MM.1S (cell line): ENCODE measurements around the gene COL26A1.

Experiments used
- DNase-seq: peaks from one replicate; pipeline ENCODE4 v3.0.0-alpha.2; 2015
- H2AFZ ChIP-seq: fragments of 300-600 bp; sonication (generic); 2 replicates; pipeline ENCODE4 v1.6.0; 2016; ENCODE audit warnings: antibody characterized with exemption, low read length
- H3F3A ChIP-seq: fragments of 300-600 bp; sonication (generic); 2 replicates; pipeline ENCODE4 v1.6.1; 2016; ENCODE audit warnings: mild to moderate bottlenecking, antibody characterized with exemption, low read length, moderate library complexity, mixed read lengths; ENCODE audit not compliant: insufficient read depth
- H3K27ac ChIP-seq: fragments of 300-600 bp; sonication (generic); 2 replicates; pipeline ENCODE4 v1.5.1; 2016; ENCODE audit warnings: mild to moderate bottlenecking, low read length
- H3K27me3 ChIP-seq: fragments of 300-600 bp; sonication (generic); replicated peaks from 2 replicates; pipeline ENCODE4 v1.6.0; 2016; ENCODE audit warnings: low read length; ENCODE audit not compliant: insufficient read depth
- H3K36me3 ChIP-seq: fragments of 300-600 bp; sonication (generic); replicated peaks from 2 replicates; pipeline ENCODE4 v1.6.1; 2016; ENCODE audit warnings: mild to moderate bottlenecking, low read length, mixed read lengths; ENCODE audit not compliant: insufficient read depth
- H3K4me1 ChIP-seq: fragments of 300-600 bp; sonication (generic); 2 replicates; pipeline ENCODE4 v1.6.1; 2016; ENCODE audit warnings: low read length, mixed read lengths
- H3K4me2 ChIP-seq: fragments of 300-600 bp; sonication (generic); 2 replicates; pipeline ENCODE4 v1.6.0; 2016; ENCODE audit warnings: low read depth, low read length
- H3K4me3 ChIP-seq: fragments of 300-600 bp; sonication (generic); 2 replicates; pipeline ENCODE4 v1.5.1; 2016; ENCODE audit warnings: low read length, mixed read lengths
- H3K79me2 ChIP-seq: fragments of 300-600 bp; sonication (generic); 2 replicates; pipeline ENCODE4 v1.6.1; 2016; ENCODE audit warnings: mixed run types, low read length, mixed read lengths
- H3K9ac ChIP-seq: fragments of 300-600 bp; sonication (generic); 2 replicates; pipeline ENCODE4 v1.6.1; 2016; ENCODE audit warnings: low read length, mixed read lengths
- H3K9me2 ChIP-seq: fragments of 300-600 bp; sonication (generic); replicated peaks from 2 replicates; pipeline ENCODE4 v1.6.1; 2016; ENCODE audit warnings: mild to moderate bottlenecking, low read length, mixed read lengths; ENCODE audit not compliant: insufficient read depth
- H3K9me3 ChIP-seq: fragments of 300-600 bp; sonication (generic); replicated peaks from 2 replicates; pipeline ENCODE4 v1.6.1; 2016; ENCODE audit warnings: mild to moderate bottlenecking, low read length, mixed read lengths; ENCODE audit not compliant: insufficient read depth
- H4K20me1 ChIP-seq: fragments of 300-600 bp; sonication (generic); 2 replicates; pipeline ENCODE4 v1.6.1; 2016; ENCODE audit warnings: mild to moderate bottlenecking, low read length, moderate library complexity, mixed read lengths; ENCODE audit not compliant: insufficient read depth
- CTCF ChIP-seq: fragments of 300-600 bp; sonication (generic); IDR thresholded peaks from 2 replicates; pipeline ENCODE4 v1.5.1; 2016; ENCODE audit warnings: antibody characterized with exemption, low read length, mixed read lengths
- EZH2 ChIP-seq: fragments of 300-600 bp; sonication (generic); optimal IDR thresholded peaks from 2 replicates; pipeline ENCODE3; 2017; ENCODE audit warnings: low read depth, mild to moderate bottlenecking, antibody characterized with exemption, low read length, mixed read lengths
- EZH2phosphoT487 ChIP-seq: fragments of 300-600 bp; sonication (generic); IDR thresholded peaks from 2 replicates; pipeline ENCODE4 v1.6.1; 2018; ENCODE audit warnings: antibody characterized with exemption, low read length

The COL26A1 gene

GRCh38 chr7:101586078-101586905 is 223.6 kb downstream of the COL26A1 start:
- Histone ChIP-seq H3F3A (no peaks in the 10 kb centered on the region), H3K9me3 (no peaks in the 10 kb centered on the region), H3K9me2 (no peaks in the 10 kb centered on the region), H2AFZ (no peak overlapping the region), H3K36me3 (no peaks in the 10 kb centered on the region), H3K27ac (no peak overlapping the region), H3K79me2 (no peaks in the 10 kb centered on the region), H4K20me1 (no peaks in the 10 kb centered on the region), H3K4me3 (no peak overlapping the region), H3K27me3 (no peaks in the 10 kb centered on the region; the same call in 1 of the 2 replicates), H3K4me2 (no peak overlapping the region), H3K9ac (no peak overlapping the region), H3K4me1 (no peaks in the 10 kb centered on the region)
- TF ChIP-seq EZH2: no peak
- no peak for TF ChIP-seq EZH2phosphoT487
- no peak for TF ChIP-seq CTCF
- no peak for DNase-seq

- no peaks in the 10 kb centered on the region for H4K20me1 ChIP-seq
- no peak for DNase-seq
- TF ChIP-seq EZH2 (no peak), EZH2phosphoT487 (no peak), CTCF (no peak)
Measured at GRCh38 chr7:101586906-101587677, 224.4 kb downstream of the COL26A1 start.

GRCh38 chr7:101588131-101588935 is 225.7 kb downstream of the COL26A1 start:
- Histone ChIP-seq H3K27ac (no peak overlapping the region), H3K4me3 (no peak overlapping the region), H3K27me3 (peaks cover 3% of the 10 kb centered on the region; the same call in 1 of the 2 replicates), H3K9me2 (no peaks in the 10 kb centered on the region), H3K4me1 (no peaks in the 10 kb centered on the region), H3K4me2 (no peak overlapping the region), H3K36me3 (no peaks in the 10 kb centered on the region), H3F3A (no peaks in the 10 kb centered on the region), H3K9ac (no peak overlapping the region), H4K20me1 (no peaks in the 10 kb centered on the region), H3K79me2 (no peaks in the 10 kb centered on the region), H2AFZ (no peak overlapping the region), H3K9me3 (no peaks in the 10 kb centered on the region)
- TF ChIP-seq EZH2: no peak
- TF ChIP-seq EZH2phosphoT487: no peak
- no peak for TF ChIP-seq CTCF
- DNase-seq: no peak

More at GRCh38 chr7:101586906-101587677, 224.4 kb downstream of the COL26A1 start:
- Histone ChIP-seq H3F3A (no peaks in the 10 kb centered on the region), H3K9ac (no peak overlapping the region), H2AFZ (0 out of 2 replicates have a peak overlapping the region, but pooled peaks have one; percentile 26), H3K79me2 (no peaks in the 10 kb centered on the region), H3K9me3 (no peaks in the 10 kb centered on the region), H3K4me2 (no peak overlapping the region), H3K9me2 (no peaks in the 10 kb centered on the region), H3K4me3 (no peak overlapping the region), H3K27me3 (no peaks in the 10 kb centered on the region; the same call in 1 of the 2 replicates), H3K36me3 (no peaks in the 10 kb centered on the region), H3K4me1 (no peaks in the 10 kb centered on the region), H3K27ac (no peak overlapping the region)
